ENCODE measurements around the gene THSD4.

Gene THSD4

DNA sequence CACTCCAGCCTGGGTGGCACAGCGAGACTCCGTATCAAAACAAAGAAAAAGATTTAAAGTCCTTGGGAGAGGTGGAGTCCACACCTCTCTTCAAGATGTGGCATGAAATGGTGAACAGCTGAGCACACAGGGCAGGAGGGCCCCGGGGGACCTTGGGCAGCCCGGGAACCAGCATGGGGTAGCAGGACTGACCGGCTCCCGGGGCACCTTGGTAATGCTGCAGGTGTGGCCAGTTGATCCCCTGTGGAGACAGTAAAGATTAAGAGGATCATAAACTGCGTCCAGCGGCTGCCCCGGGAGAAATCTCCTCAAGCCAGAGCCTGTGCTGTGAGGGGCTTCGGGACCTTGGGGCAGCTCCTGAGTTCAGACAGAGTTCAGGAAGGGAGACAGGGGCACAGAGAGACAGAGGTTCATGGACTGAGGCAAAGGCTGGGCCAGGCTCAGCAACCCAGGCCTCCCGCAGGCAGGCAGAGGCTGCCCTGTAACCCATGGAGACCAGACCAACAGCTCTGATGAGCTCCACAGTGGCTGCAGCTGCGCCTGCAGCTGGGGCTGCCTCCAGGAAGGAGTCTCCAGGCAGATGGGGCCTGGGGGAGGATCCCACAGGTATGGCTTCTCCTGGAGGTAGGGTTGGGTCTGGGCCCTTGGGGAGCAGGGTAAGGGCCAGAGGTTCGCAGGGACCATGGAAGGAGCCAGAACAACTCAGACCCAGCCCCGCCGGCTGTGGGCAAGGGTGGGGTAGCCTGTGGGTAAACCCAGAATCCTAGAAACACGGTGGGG, 695.2 kb downstream of the THSD4 start, which contains the start of gene NR2E3:
Gene NR2E3, plus strand, starts transcription at position 299 of the 780 bp plus-strand sequence. Its CDS starts 190 bp downstream, at position 489.
- no peak for DNase-seq (ENCODE audit: low spot score)

DNA sequence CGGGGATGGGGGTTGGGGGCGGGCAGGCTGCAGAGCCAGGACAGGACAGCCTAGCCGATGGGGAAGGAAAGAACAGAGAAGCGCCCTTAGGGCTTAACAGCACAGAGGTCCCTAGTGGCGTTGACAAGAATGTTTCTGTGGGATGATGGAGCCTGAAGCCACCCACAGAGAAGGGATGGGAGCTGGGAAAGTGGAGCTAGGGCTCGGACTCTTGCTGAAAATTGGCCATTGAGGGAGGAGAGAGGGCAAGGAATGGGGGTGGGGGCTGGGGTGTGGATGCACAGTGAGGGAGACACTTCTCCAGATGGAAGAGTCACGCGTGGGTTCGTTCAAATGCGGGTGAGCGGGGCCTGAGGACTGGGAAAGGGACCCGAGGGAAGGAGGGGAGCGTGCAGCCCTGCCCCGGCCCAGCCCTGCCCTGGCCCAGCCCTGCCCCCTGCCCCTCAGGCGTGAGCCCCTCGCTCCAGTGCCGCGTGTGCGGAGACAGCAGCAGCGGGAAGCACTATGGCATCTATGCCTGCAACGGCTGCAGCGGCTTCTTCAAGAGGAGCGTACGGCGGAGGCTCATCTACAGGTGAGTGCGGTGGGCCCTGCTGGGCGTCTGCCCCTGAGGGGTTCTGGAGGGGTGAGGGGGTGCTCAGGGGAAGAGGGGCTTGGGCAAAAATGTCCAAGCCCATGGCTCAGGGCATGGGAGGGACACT, 695.9 kb downstream of the THSD4 start:
- DNase-seq (ENCODE audit: low spot score): no peak

DNA sequence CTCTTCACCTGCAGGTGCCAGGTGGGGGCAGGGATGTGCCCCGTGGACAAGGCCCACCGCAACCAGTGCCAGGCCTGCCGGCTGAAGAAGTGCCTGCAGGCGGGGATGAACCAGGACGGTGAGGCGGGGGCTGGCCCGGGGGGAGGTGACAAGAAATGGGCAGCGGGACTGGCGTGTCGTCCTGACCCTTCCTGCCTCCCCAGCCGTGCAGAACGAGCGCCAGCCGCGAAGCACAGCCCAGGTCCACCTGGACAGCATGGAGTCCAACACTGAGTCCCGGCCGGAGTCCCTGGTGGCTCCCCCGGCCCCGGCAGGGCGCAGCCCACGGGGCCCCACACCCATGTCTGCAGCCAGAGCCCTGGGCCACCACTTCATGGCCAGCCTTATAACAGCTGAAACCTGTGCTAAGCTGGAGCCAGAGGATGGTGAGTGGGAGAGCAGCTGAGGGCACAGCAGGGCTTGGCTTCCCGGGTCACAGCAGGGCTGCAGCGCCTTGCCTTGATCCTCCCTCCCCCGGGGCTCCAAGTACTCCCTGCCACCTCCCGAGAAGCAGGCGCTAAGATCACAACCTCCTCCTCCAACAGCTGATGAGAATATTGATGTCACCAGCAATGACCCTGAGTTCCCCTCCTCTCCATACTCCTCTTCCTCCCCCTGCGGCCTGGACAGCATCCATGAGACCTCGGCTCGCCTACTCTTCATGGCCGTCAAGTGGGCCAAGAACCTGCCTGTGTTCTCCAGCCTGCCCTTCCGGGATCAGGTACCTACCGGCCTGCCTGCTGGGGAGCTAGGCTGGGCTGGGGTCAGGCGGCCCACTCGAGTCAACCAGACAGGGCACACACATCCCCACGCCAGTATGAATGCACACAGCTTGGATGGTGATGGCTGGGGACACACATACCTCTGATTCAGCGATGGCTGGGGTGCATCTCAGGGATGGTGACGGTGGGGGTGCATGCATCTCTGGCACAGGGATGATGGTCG, 696.8 kb downstream of the THSD4 start:
- DNase-seq (ENCODE audit: low spot score): no peak

DNA sequence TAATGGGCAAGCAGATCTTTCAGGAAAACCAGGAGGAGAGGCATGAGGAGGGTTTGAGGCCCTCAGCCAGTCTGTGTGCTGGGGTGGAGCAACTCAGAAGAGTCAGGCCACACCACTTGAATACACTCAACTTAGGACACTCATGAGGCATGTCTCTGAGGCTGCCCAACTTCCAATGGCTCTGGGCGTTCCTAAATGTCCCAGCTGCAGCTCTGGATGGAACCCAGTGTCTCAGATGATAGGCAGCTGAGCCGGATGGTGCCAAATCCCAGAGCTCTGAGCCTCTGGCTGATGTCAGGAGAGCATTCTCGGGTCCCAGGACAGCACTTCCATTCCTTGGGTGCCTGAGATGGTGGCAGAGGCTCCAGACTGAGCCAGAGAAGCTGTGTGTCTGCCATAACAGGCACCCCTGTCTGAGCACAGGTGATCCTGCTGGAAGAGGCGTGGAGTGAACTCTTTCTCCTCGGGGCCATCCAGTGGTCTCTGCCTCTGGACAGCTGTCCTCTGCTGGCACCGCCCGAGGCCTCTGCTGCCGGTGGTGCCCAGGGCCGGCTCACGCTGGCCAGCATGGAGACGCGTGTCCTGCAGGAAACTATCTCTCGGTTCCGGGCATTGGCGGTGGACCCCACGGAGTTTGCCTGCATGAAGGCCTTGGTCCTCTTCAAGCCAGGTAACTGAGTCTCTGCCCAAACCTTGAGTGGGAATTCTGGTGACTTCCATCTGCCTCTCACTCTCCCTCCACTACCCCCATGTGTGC, 697.9 kb downstream of the THSD4 start:
- DNase-seq (ENCODE audit: low spot score): no peak

DNA sequence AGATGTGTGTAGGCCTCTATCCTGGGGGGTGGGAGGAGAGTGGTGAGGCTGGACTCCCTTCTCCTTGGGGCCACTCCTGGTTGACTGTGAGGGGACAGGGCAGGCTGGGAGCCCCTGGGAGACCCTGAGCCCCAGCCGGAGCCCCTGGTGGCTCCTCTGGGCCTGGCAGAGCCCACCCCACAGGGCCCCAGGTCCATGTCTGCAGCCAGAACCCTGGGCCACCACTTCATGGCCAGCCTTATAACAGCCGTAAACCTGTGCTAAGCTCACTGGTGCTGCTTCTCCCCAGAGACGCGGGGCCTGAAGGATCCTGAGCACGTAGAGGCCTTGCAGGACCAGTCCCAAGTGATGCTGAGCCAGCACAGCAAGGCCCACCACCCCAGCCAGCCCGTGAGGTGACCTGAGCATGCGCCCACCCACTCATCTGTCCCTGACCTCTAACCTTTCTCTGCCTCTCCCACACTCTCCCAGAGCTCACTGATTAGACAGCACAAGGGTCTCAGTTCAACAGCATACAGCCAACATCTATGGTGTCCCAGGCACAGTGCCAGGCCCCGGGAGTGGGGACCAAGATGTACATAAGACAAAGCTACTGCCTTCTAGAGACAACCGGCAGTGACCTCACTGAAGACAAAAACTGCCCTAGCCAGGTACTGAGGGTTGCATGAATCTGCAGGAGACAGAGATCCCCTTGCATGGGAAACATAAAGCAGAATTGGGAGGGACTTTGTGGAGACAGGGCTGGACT, 698.6 kb downstream of the THSD4 start:
- DNase-seq (ENCODE audit: low spot score): no peak

DNA sequence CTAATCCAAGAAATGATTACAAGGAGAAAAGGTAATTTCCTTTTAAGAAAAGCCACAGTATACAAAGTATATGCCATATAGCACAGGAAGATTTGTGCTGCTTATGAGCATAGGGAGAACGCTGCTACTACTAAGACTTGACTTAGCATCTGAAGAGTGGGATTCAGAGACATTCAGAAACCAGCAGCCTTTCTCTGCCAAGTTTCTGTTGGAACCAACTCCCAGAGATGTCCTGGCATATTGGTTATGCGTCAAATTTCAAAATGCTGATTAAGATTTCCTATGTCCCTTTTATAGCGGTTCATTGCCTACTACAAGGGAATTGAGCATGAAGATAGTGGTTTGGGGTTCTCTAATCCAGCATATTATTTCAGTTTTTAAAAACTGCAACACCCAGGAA, 700.0 kb downstream of the THSD4 start:
- no peak for DNase-seq (ENCODE audit: low spot score)

DNA sequence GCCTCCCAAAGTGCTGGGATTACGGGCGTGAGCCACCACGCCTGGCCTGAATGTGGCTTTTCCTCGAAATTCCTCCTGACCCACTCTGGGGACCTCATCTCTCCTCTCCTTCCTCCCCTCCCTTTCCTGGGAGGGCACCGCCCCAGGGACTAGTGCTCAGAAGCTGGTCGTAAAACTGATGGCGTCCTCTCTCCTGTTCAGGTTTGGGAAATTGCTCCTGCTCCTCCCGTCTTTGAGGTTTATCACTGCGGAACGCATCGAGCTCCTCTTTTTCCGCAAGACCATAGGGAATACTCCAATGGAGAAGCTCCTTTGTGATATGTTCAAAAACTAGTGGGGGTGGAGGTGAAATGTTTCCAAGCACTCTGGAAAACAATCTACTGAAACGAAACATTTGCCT, 702.1 kb downstream of the THSD4 start:
- no peak for DNase-seq (ENCODE audit: low spot score)

DNA sequence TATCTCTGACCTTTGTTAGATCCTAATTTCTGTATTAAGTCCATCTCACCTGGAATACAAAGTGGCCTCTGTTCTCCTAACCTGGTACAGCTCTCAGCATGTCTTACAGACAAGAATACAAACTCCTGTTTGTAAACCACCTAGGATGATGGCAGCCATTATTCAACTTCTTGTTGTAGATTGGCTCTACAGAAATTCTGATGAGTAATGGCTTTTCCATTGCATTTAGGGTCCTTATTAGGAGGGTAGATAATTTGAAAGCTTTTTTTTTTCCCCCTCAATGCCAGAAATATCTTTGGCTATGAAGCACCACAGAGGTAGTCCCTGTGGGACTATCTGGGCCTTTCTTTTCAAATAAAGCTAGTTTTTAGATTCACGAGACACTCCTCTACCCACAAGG, 704.9 kb downstream of the THSD4 start:
- no peak for DNase-seq (ENCODE audit: low spot score)

DNA sequence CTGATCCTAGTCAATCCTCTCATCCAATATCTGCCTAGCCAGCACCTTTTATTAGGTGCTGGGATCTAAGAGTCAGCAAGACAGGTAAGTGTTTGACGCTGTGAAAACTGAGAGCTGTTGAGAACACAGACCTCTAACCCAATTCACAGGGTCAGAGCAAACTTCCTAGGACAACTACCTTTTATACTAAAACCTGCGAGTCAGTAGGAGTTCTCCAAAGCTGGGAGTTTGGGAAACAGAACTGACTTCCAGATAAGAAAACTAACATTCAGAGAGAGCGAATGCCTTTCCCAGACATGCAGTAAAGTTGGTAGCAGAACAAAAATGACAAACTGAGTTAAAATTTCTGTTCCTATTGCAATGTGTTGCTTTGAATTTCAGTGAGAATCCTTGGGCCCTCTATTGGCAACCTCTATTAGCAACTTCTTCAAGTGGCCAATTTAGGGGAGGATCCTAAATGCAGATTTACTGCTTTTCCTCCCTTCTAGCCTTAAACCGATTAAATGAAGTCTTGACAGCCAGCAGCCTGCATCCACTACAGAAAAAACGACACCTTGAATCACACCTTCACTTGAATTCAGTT, 706.4 kb downstream of the THSD4 start:
- DNase-seq (ENCODE audit: low spot score): no peak

DNA sequence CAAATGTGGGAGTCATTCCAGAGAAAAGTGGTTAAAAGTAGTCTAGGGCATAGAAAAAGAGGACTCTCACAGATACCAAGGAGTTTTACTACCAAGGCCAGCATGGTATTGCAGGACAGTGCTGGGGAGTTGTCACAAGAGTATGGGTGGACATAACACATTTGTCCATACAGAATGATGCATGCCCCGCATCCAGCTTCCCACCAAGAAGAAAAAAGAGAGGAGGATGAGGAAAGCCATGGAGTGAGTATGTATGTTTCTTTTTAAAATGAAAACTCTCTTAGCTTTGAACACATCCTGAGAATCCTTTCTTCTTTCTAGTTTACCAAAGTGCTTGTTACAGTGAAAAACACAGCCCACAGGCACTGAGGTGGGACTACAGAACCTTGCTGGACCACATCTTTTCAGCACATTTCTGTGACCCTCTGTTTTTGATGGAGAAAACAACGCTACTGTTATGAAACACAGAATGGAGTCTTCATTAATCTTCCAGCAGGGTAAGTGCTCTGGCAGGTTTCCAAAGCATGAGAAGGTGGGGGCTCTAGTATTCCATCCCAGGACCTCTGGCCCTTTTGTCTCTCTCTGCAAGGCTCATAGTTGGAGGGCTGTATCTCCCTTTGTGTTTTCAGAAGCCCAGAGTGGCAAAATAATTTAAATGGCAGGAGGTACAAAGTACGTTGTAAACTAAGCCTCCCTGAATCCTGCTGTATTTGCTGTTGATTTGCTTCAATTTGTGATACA, 707.8 kb downstream of the THSD4 start:
- no peak for DNase-seq (ENCODE audit: low spot score)

DNA sequence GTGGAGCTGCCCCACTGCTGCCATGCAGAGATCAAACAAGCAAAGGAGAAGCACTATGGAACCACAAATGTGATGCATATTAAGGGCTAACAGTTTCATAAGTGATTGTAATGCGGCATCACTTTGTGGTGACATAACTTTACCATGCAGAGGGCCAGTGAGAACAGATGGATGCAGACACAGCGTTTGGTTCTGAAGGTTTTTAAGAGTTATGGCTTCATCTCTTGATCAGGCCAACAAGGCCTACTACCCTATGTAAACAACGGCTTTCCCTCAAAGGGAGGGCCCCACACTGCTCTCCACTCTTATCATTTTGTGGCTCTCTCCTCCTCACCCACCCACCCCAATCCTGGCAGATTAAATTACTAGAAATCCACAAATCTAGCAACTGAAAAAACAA, 708.5 kb downstream of the THSD4 start:
- no peak for DNase-seq (ENCODE audit: low spot score)

DNA sequence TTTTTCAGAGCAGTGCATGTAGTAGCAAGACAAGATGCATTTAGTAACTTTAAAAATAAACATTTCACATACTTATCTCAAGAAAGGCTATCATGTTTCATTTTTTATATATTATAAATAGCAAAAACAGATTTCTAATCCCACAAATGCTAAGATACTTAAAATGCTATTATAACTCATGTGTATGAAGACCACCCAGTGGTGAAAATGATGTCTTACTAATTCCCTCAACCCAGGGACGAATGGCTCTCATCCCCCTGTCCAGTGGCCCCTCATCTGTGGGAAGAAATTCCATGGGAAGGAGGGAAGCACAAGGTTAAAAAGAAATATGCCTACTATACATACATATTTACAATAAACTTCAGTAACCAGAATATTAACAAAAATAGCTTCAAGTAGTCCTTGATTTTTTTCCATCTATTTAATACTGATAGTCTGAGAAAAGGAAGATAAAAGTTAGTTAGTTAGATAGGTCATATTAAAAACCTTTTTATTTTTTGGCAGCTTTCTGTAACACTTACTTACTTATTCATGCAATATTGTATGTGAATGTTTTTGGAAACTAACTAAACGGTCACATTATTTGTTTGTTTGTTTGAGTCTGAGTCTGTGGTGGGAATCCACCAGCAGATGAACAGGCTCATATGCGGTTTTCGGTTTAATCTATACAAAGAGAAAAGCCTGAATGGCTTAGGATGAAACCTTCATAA, 709.9 kb downstream of the THSD4 start:
- DNase-seq (ENCODE audit: low spot score): no peak

DNA sequence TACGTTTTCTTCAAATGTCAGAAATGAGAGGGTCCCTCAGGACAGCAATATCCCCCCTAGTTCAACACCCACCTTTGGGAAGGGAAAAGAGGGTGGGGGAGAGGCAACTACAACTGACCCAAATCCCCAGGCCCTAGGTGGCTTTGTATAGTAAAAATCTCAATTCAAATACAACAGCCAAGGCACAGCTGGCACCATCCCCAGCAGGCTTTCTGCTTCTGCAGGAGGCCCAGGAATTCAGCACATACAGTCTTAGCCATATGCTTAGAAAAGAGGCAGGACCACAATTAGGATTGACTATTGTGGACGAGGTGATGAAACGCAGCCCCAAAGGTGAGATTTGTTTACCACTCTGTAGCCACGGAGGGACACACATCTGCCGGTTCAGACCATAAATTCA, 710.9 kb downstream of the THSD4 start:
- DNase-seq (ENCODE audit: low spot score): no peak

DNA sequence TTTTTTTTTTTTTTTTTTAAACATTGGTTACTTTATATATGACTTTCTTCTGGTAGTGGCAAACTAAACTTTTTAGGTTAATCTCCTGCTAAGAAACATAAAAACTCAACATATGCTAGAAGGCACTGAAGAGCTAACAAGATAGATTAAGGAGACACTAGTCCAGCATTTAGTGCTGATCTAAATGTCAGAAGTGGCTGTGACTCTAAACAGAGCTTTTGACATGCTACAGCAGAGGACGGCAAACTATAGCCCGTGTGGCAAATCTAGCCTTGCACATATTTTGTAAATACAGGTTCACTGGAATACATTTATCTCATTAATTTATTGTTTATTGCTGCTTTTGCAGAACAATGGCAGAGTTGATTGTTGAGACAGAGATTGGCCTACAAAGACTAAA, 715.7 kb downstream of the THSD4 start:
- no peak for DNase-seq (ENCODE audit: low spot score)
